ENCODE results near the gene SMNDC1. TPM values are rescaled to one million over a fixed set of nuclear protein-coding genes. Genes with fewer than 3 reads are reported as not detected.
A peak's percentile ranks its signal among the peaks of the same experiment; 100 is the strongest.

SMNDC1 gene
- total and polyA plus RNA-seq, 5 donors from 2014 or later: 17.5 to 52.1 (median 18.1) TPM

GRCh38 chr10:110312206-110312605 is 7.5 kb upstream of the SMNDC1 start:
- Mint-ChIP-seq H3K9me3 (no peaks in the 10 kb centered on the region), H3K27me3 (peaks cover 43% of the 10 kb centered on the region), H3K4me1 (peaks cover 3 to 6% (median 4%) of the 10 kb centered on the region in 4 donors), H3K4me3 (no peak overlapping the region), H3K36me3 (no peaks in the 10 kb centered on the region), H3K27ac (no peak overlapping the region)
- H3K9me3 ChIP-seq (ENCODE audit: control insufficient read depth in 2 of 2, low read length in 2 of 2): no peaks in the 10 kb centered on the region
- no peak for DNase-seq
- H3K27me3 ChIP-seq (ENCODE audit: control insufficient read depth, insufficient read depth, low read length): peaks cover 8% of the 10 kb centered on the region
- no peak overlapping the region for H3K4me3 ChIP-seq (ENCODE audit: low read depth, low read length)
- H3K27ac ChIP-seq (ENCODE audit: insufficient read depth, low read length, poor library complexity, severe bottlenecking): no peak overlapping the region
- H3K4me1 ChIP-seq (ENCODE audit: control insufficient read depth, insufficient read depth, low read length, poor library complexity, severe bottlenecking): no peaks in the 10 kb centered on the region
- H3K36me3 ChIP-seq (ENCODE audit: control insufficient read depth, insufficient read depth, low read length): no peaks in the 10 kb centered on the region
- no peak for ATAC-seq (ENCODE audit: low read depth in 2 of 2)

- Histone ChIP-seq H3K36me3 (ENCODE audit: control insufficient read depth, insufficient read depth, low read length) (no peaks in the 10 kb centered on the region), H3K4me3 (ENCODE audit: low read depth, low read length) (no peak overlapping the region), H3K9me3 (ENCODE audit: control insufficient read depth in 2 of 2, low read length in 2 of 2) (no peaks in the 10 kb centered on the region), H3K27ac (ENCODE audit: insufficient read depth, low read length, poor library complexity, severe bottlenecking) (no peak overlapping the region), H3K27me3 (ENCODE audit: control insufficient read depth, insufficient read depth, low read length) (peaks cover 6% of the 10 kb centered on the region), H3K4me1 (ENCODE audit: control insufficient read depth, insufficient read depth, low read length, poor library complexity, severe bottlenecking) (peaks cover 1% of the 10 kb centered on the region)
- H3K4me3 Mint-ChIP-seq: no peak overlapping the region
- DNase-seq (peak in 2 of 3 donors; percentile 37 to 60), ATAC-seq (ENCODE audit: low read depth in 2 of 2) (peak; percentile 50 to 55)
- peaks cover 36% of the 10 kb centered on the region for H3K27me3 Mint-ChIP-seq
- H3K4me1 Mint-ChIP-seq: peaks cover 3 to 6% (median 4%) of the 10 kb centered on the region in 4 donors
- no peaks in the 10 kb centered on the region for H3K36me3 Mint-ChIP-seq
- H3K27ac Mint-ChIP-seq: no peak overlapping the region
- no peaks in the 10 kb centered on the region for H3K9me3 Mint-ChIP-seq
Measured at GRCh38 chr10:110311357-110311949, 6.7 kb upstream of the SMNDC1 start.

GRCh38 chr10:110310741-110311140 is 6.0 kb upstream of the SMNDC1 start:
- Mint-ChIP-seq H3K36me3 (no peaks in the 10 kb centered on the region), H3K27me3 (peaks cover 32% of the 10 kb centered on the region), H3K4me1 (peaks cover 7 to 13% (median 10%) of the 10 kb centered on the region in 4 donors), H3K4me3 (no peak overlapping the region), H3K27ac (peak overlapping the region in 1 of 3 donors; percentile 33), H3K9me3 (no peaks in the 10 kb centered on the region)
- DNase-seq (no peak), ATAC-seq (ENCODE audit: low read depth in 2 of 2) (no peak)
- no peaks in the 10 kb centered on the region for H3K36me3 ChIP-seq (ENCODE audit: control insufficient read depth, insufficient read depth, low read length)
- H3K27ac ChIP-seq (ENCODE audit: insufficient read depth, low read length, poor library complexity, severe bottlenecking): no peak overlapping the region
- no peak overlapping the region for H3K4me3 ChIP-seq (ENCODE audit: low read depth, low read length)
- peaks cover 8% of the 10 kb centered on the region for H3K4me1 ChIP-seq (ENCODE audit: control insufficient read depth, insufficient read depth, low read length, poor library complexity, severe bottlenecking)
- no peaks in the 10 kb centered on the region for H3K9me3 ChIP-seq (ENCODE audit: control insufficient read depth in 2 of 2, low read length in 2 of 2)
- H3K27me3 ChIP-seq (ENCODE audit: control insufficient read depth, insufficient read depth, low read length): peaks cover 4% of the 10 kb centered on the region

GRCh38 chr10:110307805-110308204 is 3.1 kb upstream of the SMNDC1 start:
- DNase-seq: no peak
- ATAC-seq (ENCODE audit: low read depth in 2 of 2): no peak
- Mint-ChIP-seq H3K4me3 (no peak overlapping the region), H3K36me3 (peaks cover 4% of the 10 kb centered on the region), H3K27ac (no peak overlapping the region), H3K27me3 (peaks cover 20% of the 10 kb centered on the region), H3K4me1 (peaks cover 9 to 36% (median 25%) of the 10 kb centered on the region in 4 donors), H3K9me3 (no peaks in the 10 kb centered on the region)
- no peaks in the 10 kb centered on the region for H3K27me3 ChIP-seq (ENCODE audit: control insufficient read depth, insufficient read depth, low read length)
- no peak overlapping the region for H3K27ac ChIP-seq (ENCODE audit: insufficient read depth, low read length, poor library complexity, severe bottlenecking)
- H3K9me3 ChIP-seq (ENCODE audit: control insufficient read depth in 2 of 2, low read length in 2 of 2): no peaks in the 10 kb centered on the region
- peaks cover 2% of the 10 kb centered on the region for H3K36me3 ChIP-seq (ENCODE audit: control insufficient read depth, insufficient read depth, low read length)
- H3K4me3 ChIP-seq (ENCODE audit: low read depth, low read length): no peak overlapping the region
- peaks cover 29% of the 10 kb centered on the region for H3K4me1 ChIP-seq (ENCODE audit: control insufficient read depth, insufficient read depth, low read length, poor library complexity, severe bottlenecking)

GRCh38 chr10:110306452-110306768 is 1.7 kb upstream of the SMNDC1 start:
- no peaks in the 10 kb centered on the region for H3K9me3 Mint-ChIP-seq
- Histone ChIP-seq H3K4me3 (ENCODE audit: low read depth, low read length) (peak overlapping the region; percentile 85), H3K36me3 (ENCODE audit: control insufficient read depth, insufficient read depth, low read length) (peaks cover 15% of the 10 kb centered on the region), H3K27me3 (ENCODE audit: control insufficient read depth, insufficient read depth, low read length) (no peaks in the 10 kb centered on the region), H3K27ac (ENCODE audit: insufficient read depth, low read length, poor library complexity, severe bottlenecking) (peak overlapping the region; percentile 92), H3K9me3 (ENCODE audit: control insufficient read depth in 2 of 2, low read length in 2 of 2) (no peaks in the 10 kb centered on the region), H3K4me1 (ENCODE audit: control insufficient read depth, insufficient read depth, low read length, poor library complexity, severe bottlenecking) (peaks cover 41% of the 10 kb centered on the region)
- H3K27ac Mint-ChIP-seq: peak overlapping the region in 2 of 3 donors; percentile 28 to 99
- DNase-seq (no peak), ATAC-seq (ENCODE audit: low read depth in 2 of 2) (no peak)
- peaks cover 13% of the 10 kb centered on the region for H3K36me3 Mint-ChIP-seq
- H3K4me3 Mint-ChIP-seq: peak overlapping the region; percentile 96 to 100 (median 99)
- peaks cover 14 to 47% (median 33%) of the 10 kb centered on the region in 4 donors for H3K4me1 Mint-ChIP-seq
- H3K27me3 Mint-ChIP-seq: peaks cover 6% of the 10 kb centered on the region

DNA sequence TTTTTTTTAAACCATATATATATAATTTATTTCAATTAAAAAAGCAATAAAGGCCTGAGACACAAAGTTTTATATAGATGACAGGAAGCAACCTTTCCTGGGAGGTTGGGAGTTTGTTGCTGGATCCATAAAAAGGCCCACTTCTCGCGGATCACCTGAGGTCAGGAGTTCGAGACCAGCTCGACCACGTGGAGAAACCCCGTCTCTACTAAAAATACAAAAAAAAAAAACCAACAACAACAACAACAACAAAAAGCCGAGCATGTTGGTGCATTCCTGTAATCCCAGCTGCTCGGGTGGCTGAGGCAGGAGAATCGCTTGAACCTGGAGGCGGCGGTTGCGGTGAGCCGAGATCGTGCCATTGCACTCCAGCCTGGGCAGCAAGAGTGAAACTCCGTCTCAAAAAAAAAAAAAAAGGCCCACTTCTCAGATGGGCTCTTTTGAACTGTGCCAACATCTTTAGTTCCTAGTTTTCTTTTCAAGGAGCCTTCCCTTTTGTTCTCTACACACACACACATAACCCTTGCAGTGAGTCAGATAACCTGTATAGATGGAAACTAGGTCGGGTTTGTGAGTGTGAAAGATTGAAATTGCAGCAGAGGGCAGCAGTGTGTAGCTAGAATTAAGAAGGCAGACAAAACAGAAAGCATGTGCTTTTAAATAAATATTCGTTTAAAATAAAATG is 1.2 kb upstream of the SMNDC1 start:
- Histone ChIP-seq H3K4me1 (ENCODE audit: control insufficient read depth, insufficient read depth, low read length, poor library complexity, severe bottlenecking) (peaks cover 46% of the 10 kb centered on the region), H3K27ac (ENCODE audit: insufficient read depth, low read length, poor library complexity, severe bottlenecking) (peak overlapping the region; percentile 92), H3K27me3 (ENCODE audit: control insufficient read depth, insufficient read depth, low read length) (no peaks in the 10 kb centered on the region), H3K9me3 (ENCODE audit: control insufficient read depth in 2 of 2, low read length in 2 of 2) (no peaks in the 10 kb centered on the region), H3K4me3 (ENCODE audit: low read depth, low read length) (peak overlapping the region; percentile 85), H3K36me3 (ENCODE audit: control insufficient read depth, insufficient read depth, low read length) (peaks cover 20% of the 10 kb centered on the region)
- H3K9me3 Mint-ChIP-seq: no peaks in the 10 kb centered on the region
- ATAC-seq (ENCODE audit: low read depth in 2 of 2) (peak; percentile 63 to 72), DNase-seq (peak; percentile 45 to 89 (median 80))
- H3K36me3 Mint-ChIP-seq: peaks cover 15% of the 10 kb centered on the region
- H3K4me1 Mint-ChIP-seq: peaks cover 19 to 51% (median 36%) of the 10 kb centered on the region in 4 donors
- peak overlapping the region; percentile 96 to 100 (median 99) for H3K4me3 Mint-ChIP-seq
- H3K27me3 Mint-ChIP-seq: peaks cover under 1% of the 10 kb centered on the region
- peak overlapping the region; percentile 93 to 100 (median 99) for H3K27ac Mint-ChIP-seq

DNA sequence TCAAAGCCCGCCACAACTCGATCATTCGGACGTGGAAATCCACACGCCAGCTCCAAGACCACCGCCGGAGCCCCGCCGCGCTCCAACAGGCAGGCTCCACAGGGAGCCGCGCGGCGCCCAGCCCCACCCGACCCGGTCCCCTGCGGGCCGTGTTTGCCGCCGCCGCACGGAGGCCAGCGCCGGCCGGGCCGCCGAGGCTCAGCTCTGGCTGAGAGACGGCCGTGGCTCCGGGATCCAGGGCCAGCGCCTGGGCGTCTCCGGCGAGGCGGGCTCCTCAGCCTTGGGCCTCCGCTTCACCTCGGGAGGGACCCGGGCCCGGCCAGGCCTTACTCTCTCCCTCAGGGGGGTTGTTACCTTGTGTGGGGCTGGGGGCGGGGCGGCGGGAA is 333 bp downstream of the SMNDC1 start:
- peak overlapping the region; percentile 96 to 100 (median 99) for H3K4me3 Mint-ChIP-seq
- no peaks in the 10 kb centered on the region for H3K27me3 Mint-ChIP-seq
- DNase-seq: no peak
- no peaks in the 10 kb centered on the region for H3K9me3 ChIP-seq (ENCODE audit: control insufficient read depth in 2 of 2, low read length in 2 of 2)
- peaks cover 57% of the 10 kb centered on the region for H3K4me1 ChIP-seq (ENCODE audit: control insufficient read depth, insufficient read depth, low read length, poor library complexity, severe bottlenecking)
- H3K9me3 Mint-ChIP-seq: no peaks in the 10 kb centered on the region
- H3K27me3 ChIP-seq (ENCODE audit: control insufficient read depth, insufficient read depth, low read length): no peaks in the 10 kb centered on the region
- H3K4me3 ChIP-seq (ENCODE audit: low read depth, low read length): peak overlapping the region; percentile 98
- H3K36me3 ChIP-seq (ENCODE audit: control insufficient read depth, insufficient read depth, low read length): peaks cover 34% of the 10 kb centered on the region
- ATAC-seq (ENCODE audit: low read depth in 2 of 2): peak; percentile 35 to 49
- peak overlapping the region; percentile 93 to 100 (median 99) for H3K27ac Mint-ChIP-seq
- H3K4me1 Mint-ChIP-seq: peaks cover 26 to 64% (median 43%) of the 10 kb centered on the region in 4 donors
- H3K36me3 Mint-ChIP-seq: peaks cover 18% of the 10 kb centered on the region
- H3K27ac ChIP-seq (ENCODE audit: insufficient read depth, low read length, poor library complexity, severe bottlenecking): peak overlapping the region; percentile 92
